HG03432 (cell line): ENCODE data around the gene LRRC27.
"Not testable (repeated sequence)": the region's sequence is repeated elsewhere in the genome, so short reads cannot be mapped to it uniquely, and the experiment has no call there.

ENCODE experiments used
- ATAC-seq: cut with Tn5 transposase; IDR thresholded peaks from one replicate; pipeline ENCODE4 v1.9.1; 2021; ENCODE audit warnings: mild to moderate bottlenecking, moderate library complexity; ENCODE audit not compliant: unreplicated experiment

Gene LRRC27

GRCh38 chr10:132331601-132332432, at the start of gene LRRC27:
Gene LRRC27, plus strand, starts transcription at chr10:132332193. Its CDS starts 1,332 bp downstream, at chr10:132333525.
- peak; percentile 77 for ATAC-seq

GRCh38 chr10:132282667-132283603, 49.1 kb upstream of the LRRC27 start:
- ATAC-seq, result no peak

- no peak for ATAC-seq
Measured at GRCh38 chr10:132283604-132284382, 48.2 kb upstream of the LRRC27 start.

- ATAC-seq, result no peak
Measured at GRCh38 chr10:132289439-132289838, 42.6 kb upstream of the LRRC27 start.

- ATAC-seq, result no peak
Measured at GRCh38 chr10:132290631-132291030, 41.4 kb upstream of the LRRC27 start.

GRCh38 chr10:132291826-132292225, 40.2 kb upstream of the LRRC27 start:
- ATAC-seq, result no peak

GRCh38 chr10:132292287-132293200, 39.4 kb upstream of the LRRC27 start:
- ATAC-seq, result no peak

GRCh38 chr10:132293201-132293812, 38.7 kb upstream of the LRRC27 start:
- ATAC-seq, result no peak

- ATAC-seq, result no peak
Measured at GRCh38 chr10:132293813-132294520, 38.0 kb upstream of the LRRC27 start.

GRCh38 chr10:132294561-132295318, 37.3 kb upstream of the LRRC27 start:
- ATAC-seq, result no peak

GRCh38 chr10:132295481-132295880, 36.5 kb upstream of the LRRC27 start:
- ATAC-seq, result not testable (repeated sequence)

- no peak for ATAC-seq
Measured at GRCh38 chr10:132296666-132297443, 35.1 kb upstream of the LRRC27 start.

- ATAC-seq, result no peak
Measured at GRCh38 chr10:132297526-132297925, 34.5 kb upstream of the LRRC27 start.

GRCh38 chr10:132298038-132298881, 33.7 kb upstream of the LRRC27 start:
- no peak for ATAC-seq

GRCh38 chr10:132299371-132300336, 32.3 kb upstream of the LRRC27 start:
- ATAC-seq, result no peak
